ENCODE data around the gene POLR2I.

The POLR2I gene

GRCh38 chr19:36141039-36141927, 26.6 kb upstream of the POLR2I start:
- H3K9ac ChIP-seq (ENCODE audit: low read length), result peak overlapping the region; percentile 98
- H3K36me3 ChIP-seq (replicated peaks; ENCODE audit: low read depth, low read length), result peaks cover 33% of the 10 kb centered on the region
- peaks cover 19% of the 10 kb centered on the region for H3K79me2 ChIP-seq (ENCODE audit: low read length)
- H3K4me1 ChIP-seq (ENCODE audit: low read length), result peaks cover 16% of the 10 kb centered on the region
- peak overlapping the region; percentile 88 for H3K27ac ChIP-seq (ENCODE audit: low read length)
- no peak overlapping the region for H2AFZ ChIP-seq (ENCODE audit: low read depth, low read length)
- peak overlapping the region; percentile 94 for H3K4me3 ChIP-seq (ENCODE audit: low read length)
- H3K4me2 ChIP-seq (ENCODE audit: low read length), result peak overlapping the region; percentile 73
- TF ChIP-seq CTCF (IDR thresholded peaks at IDR 0.05; ENCODE audit: low read depth, low read length), result no peak
- H4K20me1 ChIP-seq (ENCODE audit: insufficient read depth, low read length), result peaks cover 10% of the 10 kb centered on the region
- H3K27me3 ChIP-seq (ENCODE audit: low read depth, low read length), result no peaks in the 10 kb centered on the region
- H3K9me3 ChIP-seq (ENCODE audit: insufficient read depth, low read length), result no peaks in the 10 kb centered on the region

DNA sequence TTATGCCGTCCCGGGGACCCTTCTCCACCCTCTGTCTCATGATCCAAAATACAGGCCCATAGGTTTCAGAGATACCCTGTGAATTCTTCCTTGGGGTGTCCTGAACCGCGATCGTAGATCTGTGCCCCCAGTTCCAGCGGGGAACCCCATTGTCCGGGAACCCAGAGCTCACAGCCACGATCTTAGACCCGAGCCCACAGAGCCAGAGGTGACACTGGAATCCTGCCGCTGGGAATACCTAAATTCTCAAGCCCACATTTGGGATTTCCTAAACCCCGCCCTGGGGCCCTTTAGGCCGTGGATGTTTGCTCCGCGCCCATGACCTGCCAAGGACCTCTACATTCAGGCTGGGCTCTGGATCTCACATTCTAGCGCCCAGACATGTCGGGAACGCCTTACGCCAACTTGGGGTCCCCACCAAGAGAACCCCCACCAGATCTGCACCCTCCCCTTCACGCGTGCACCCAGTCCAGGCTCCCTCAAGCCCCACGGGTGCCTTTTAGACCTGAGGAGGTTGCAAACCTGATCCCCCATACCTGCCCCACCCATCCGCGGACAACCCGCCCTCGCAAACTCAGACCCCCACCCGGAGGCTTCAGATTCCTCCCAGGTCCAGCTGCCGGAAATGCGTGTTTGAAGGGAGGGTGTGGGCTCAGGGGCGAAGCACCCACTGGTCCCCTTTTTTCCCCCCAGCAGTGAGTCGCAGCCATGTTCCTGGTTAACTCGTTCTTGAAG, 25.8 kb upstream of the POLR2I start:
- H3K9me3 ChIP-seq (ENCODE audit: insufficient read depth, low read length), result no peaks in the 10 kb centered on the region
- peaks cover 22% of the 10 kb centered on the region for H3K4me1 ChIP-seq (ENCODE audit: low read length)
- H3K27me3 ChIP-seq (ENCODE audit: low read depth, low read length), result no peaks in the 10 kb centered on the region
- H2AFZ ChIP-seq (ENCODE audit: low read depth, low read length), result peak overlapping the region; percentile 7; the same call in 1 of the 2 replicates
- peak overlapping the region; percentile 88 for H3K27ac ChIP-seq (ENCODE audit: low read length)
- H3K9ac ChIP-seq (ENCODE audit: low read length), result peak overlapping the region; percentile 98
- TF ChIP-seq EZH2phosphoT487 (IDR thresholded peaks at IDR 0.05; ENCODE audit: low read depth) (no peak), CTCF (IDR thresholded peaks at IDR 0.05; ENCODE audit: low read depth, low read length) (no peak)
- peak overlapping the region; percentile 94 for H3K4me3 ChIP-seq (ENCODE audit: low read length)
- peaks cover 10% of the 10 kb centered on the region for H4K20me1 ChIP-seq (ENCODE audit: insufficient read depth, low read length)
- H3K4me2 ChIP-seq (ENCODE audit: low read length), result peak overlapping the region; percentile 73
- peaks cover 24% of the 10 kb centered on the region for H3K36me3 ChIP-seq (replicated peaks; ENCODE audit: low read depth, low read length)
- H3K79me2 ChIP-seq (ENCODE audit: low read length), result peaks cover 19% of the 10 kb centered on the region

DNA sequence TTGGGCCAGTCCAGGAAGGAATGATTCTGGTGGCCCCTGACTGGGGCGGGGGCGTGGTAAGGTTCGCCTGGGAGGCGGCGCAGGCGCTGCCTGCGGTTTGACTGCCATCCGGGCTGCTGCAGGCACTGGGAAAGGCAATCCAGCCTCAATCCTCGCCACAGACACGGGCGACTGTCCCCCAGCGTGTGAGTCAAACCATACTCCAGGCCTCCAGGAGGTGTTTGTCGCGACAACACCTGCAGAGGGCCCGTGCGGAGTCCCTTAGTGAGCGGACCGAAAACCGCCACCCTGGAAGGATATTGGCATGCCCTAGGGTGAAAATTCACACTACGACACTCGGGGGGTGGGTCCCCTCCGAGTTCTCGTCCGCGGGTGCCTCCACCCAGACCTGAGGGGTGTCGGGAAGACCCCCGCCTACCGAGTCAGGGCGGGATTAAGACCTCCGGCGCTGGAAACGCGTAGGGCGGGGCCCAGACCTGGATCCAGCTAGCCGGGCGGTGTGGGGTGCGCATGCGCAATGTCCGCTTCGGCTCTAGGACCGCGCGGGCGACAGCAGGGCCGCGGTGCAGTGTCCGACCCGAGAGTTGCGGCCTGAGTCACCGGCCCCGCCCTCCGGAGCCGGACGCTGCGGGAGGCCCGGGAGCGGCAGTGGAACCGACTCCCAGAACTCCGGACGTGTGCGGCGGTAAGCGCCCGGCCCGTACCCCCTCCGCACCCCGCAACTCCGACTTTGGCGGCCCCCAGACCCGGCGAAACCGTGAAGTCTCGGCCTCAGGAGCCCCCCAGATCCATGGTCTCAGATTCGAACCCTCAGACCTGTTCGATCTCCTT, 25.0 kb upstream of the POLR2I start, which contains the start of gene CAPNS1:
Gene CAPNS1, plus strand, starts transcription at position 594 of the 831 bp plus-strand sequence. CDS start 946 bp downstream, outside the sequence.
- peak within 1 kb of the TSS; percentile 98 for H3K9ac ChIP-seq (ENCODE audit: low read length)
- H3K27ac ChIP-seq (ENCODE audit: low read length), result peak within 1 kb of the TSS; percentile 88
- H3K9me3 ChIP-seq (ENCODE audit: insufficient read depth, low read length), result no peaks in the 10 kb centered on the region
- H3K4me2 ChIP-seq (ENCODE audit: low read length), result peak within 1 kb of the TSS; percentile 75
- peaks cover 10% of the 10 kb centered on the region for H4K20me1 ChIP-seq (ENCODE audit: insufficient read depth, low read length)
- peaks cover 19% of the 10 kb centered on the region for H3K79me2 ChIP-seq (ENCODE audit: low read length)
- no peaks in the 10 kb centered on the region for H3K27me3 ChIP-seq (ENCODE audit: low read depth, low read length)
- H2AFZ ChIP-seq (ENCODE audit: low read depth, low read length), result peak within 1 kb of the TSS; percentile 64; the same call in 1 of the 2 replicates
- peak within 1 kb of the TSS; percentile 94 for H3K4me3 ChIP-seq (ENCODE audit: low read length)
- peaks cover 22% of the 10 kb centered on the region for H3K4me1 ChIP-seq (ENCODE audit: low read length)
- TF ChIP-seq EZH2phosphoT487 (IDR thresholded peaks at IDR 0.05; ENCODE audit: low read depth), result no peak
- TF ChIP-seq CTCF (IDR thresholded peaks at IDR 0.05; ENCODE audit: low read depth, low read length), result peak; percentile 17; the same call in 1 of the 2 replicates
- peaks cover 20% of the 10 kb centered on the region for H3K36me3 ChIP-seq (replicated peaks; ENCODE audit: low read depth, low read length)
